SKM-1 (cell line): ENCODE measurements around the gene TCTN2.

Experiments
- DNase-seq: peaks from one replicate; lab custom pipeline; 2025; ENCODE audit not compliant: unreplicated experiment; lab: John Stamatoyannopoulos, UW

The TCTN2 gene

DNA sequence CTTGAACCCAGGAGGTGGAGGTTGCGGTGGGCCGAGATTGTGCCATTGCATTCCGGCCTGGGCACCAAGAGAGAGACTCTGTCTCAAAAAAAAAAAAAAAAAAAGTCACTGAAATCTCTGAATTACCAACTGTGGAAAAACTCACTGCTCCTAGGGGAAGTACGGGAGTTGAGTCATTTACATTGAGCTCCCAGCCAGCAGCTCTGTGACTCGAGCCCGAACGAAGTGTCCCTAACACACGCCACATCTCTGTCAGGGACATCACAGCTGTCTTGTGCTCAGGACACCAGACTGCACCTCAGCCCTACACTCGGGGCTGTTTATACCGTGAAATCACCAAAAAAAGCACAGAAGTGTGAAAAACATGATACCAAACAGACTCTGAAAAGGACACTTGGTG is 62.3 kb downstream of the TCTN2 start:
- DNase-seq: no peak

- DNase-seq: no peak
These were observed 63.4 kb downstream of the TCTN2 start for GRCh38 chr12:123734268-123734667.

- DNase-seq: no peak
These were observed 71.1 kb downstream of the TCTN2 start for GRCh38 chr12:123741937-123742572.

GRCh38 chr12:123743002-123743401 is 72.1 kb downstream of the TCTN2 start:
- no peak for DNase-seq

GRCh38 chr12:123744836-123745235 is 73.9 kb downstream of the TCTN2 start:
- DNase-seq: no peak

- no peak for DNase-seq
These were observed 76.4 kb downstream of the TCTN2 start for GRCh38 chr12:123747309-123747708.

- no peak for DNase-seq
These were observed 77.2 kb downstream of the TCTN2 start for GRCh38 chr12:123748161-123748560.

DNA sequence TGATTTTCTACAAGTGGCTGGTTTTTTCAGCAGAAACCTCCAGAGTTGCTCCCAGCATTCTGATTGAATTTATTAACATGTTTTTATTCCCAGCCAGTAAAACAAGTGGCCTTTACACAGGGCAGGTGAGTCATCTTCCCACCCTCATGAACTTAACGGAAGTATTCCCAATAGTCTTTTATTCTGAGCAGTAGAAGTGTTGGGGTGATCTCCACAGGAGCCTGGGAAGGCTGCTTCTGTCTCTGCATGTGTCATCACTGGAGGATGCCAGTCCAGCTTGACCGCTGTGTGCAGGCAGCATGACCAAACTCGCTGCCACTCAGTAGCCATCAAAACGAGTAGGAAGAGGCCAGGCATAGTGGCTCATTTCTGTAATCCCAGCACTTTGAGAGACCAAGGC is 77.7 kb downstream of the TCTN2 start:
- DNase-seq: no peak

DNA sequence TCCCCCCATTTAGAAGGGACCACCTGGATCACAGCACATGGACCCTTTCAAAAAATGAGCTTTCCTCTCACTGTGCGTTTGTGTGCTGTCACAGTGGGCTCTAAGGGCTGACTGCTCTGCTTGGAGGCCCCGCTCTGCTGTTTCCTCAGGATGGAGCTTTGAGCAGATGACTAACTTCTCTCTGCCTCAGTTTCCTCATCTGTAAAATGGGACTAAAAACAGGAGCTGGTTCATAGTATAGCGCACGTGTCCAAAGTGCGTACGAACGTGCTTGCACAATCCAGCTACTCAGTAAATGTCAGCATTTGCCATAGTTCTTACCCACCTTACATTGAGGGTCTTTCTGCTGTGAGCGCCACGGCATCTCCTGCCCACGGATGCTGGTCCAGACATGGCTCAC is 78.4 kb downstream of the TCTN2 start:
- DNase-seq: no peak

DNA sequence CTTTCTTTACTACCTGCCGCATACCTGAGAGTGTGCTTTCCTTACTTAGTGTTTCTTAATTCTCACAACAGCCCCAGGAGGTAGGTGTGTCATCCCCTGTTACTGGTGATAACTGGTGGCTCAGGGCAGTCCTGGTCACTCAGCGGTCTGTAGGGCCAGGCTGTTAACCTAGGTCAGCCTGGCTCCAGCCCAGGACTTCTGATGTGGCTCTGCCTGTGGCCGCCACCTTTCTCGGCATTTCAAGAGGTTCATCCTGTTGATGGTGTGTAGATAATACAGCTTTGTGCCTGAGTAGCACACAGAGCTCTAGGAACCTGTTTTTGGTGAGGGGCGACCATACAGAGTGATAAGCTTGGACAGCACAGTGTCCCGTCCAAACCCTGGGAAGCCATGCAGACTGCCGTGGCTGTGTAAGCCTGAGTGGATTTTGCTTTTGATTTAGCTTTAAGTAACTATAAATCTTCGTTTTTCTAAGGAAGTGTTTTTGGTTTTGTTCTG is 79.3 kb downstream of the TCTN2 start:
- DNase-seq: no peak

- no peak for DNase-seq
These were observed 81.1 kb downstream of the TCTN2 start for GRCh38 chr12:123752046-123752445.

DNA sequence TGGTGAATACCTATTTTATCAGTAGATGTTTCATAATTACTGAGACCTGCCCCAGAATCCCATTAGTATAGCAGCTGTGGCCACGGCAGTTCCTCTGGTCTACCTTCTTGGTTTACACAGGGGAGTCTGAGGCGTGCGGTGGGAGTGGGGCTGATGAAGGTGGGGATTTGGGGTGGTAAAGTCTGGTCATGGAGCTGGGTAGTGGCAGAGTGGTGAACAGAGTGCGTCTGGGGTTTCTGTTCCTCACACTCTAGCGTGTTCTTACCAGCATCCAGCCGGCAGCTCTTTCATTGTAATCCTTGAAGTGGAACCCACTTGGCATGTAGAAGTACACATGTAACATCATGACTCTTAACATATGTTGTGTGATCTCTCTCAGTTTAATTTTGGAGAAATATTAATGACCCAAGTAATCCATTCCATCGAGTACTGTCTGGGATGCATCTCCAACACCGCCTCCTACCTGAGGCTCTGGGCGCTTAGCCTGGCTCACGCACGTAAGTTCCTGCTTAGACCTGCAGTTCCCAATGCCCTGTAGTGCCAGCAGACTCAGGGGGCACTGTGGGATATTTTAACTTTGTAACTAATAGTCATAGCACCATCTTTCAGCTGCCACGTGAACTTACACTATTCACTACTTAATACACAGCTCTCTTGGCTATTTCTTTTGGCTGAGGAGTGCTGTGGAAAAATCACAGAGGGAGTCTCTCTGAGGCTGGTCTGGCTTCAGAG is 83.3 kb downstream of the TCTN2 start:
- no peak for DNase-seq

DNA sequence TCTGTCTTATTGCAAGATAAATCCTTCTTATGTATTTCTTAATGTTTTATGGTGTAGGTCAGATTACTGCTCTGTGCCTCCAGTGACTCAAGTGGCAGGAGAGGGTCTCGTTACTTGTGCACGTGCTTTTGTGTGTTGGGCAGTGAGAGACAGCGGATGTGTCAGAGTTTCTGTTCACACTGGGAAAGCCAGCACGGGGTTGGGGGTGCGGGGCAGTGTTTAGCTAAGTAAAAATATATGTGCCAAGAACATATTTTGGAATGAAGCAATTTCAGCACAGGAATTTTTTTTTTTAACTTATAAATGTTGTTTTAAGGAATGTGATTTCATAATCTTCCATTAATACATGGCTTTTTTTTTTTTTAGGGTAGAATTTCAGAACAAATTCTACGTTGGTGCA is 86.6 kb downstream of the TCTN2 start:
- DNase-seq: no peak
